HG03196 (cell line): Measurements from ENCODE around the gene VAPB.
A peak's percentile ranks its signal among the peaks of the same experiment; 100 is the strongest.

Source experiments
- ATAC-seq: cut with Tn5 transposase; IDR thresholded peaks from one replicate; pipeline ENCODE4 v1.9.1; 2021; ENCODE audit not compliant: unreplicated experiment

Gene VAPB

GRCh38 chr20:58433759-58434158 is 44.7 kb downstream of the VAPB start:
- ATAC-seq, result no peak

GRCh38 chr20:58434326-58434725 is 45.3 kb downstream of the VAPB start:
- no peak for ATAC-seq

- ATAC-seq, result no peak
These were observed 46.2 kb downstream of the VAPB start for GRCh38 chr20:58435237-58435636.

GRCh38 chr20:58436868-58437645 is 48.0 kb downstream of the VAPB start:
- peak; percentile 67 for ATAC-seq

- ATAC-seq, result no peak
These were observed 50.2 kb downstream of the VAPB start for GRCh38 chr20:58438970-58439808.

- no peak for ATAC-seq
These were observed 51.2 kb downstream of the VAPB start for GRCh38 chr20:58440021-58440767.

- ATAC-seq, result no peak
These were observed 52.7 kb downstream of the VAPB start for GRCh38 chr20:58441723-58442122.

- ATAC-seq, result no peak
These were observed 55.8 kb downstream of the VAPB start for GRCh38 chr20:58444746-58445255.

- ATAC-seq, result no peak
These were observed 57.4 kb downstream of the VAPB start for GRCh38 chr20:58446264-58446959.

GRCh38 chr20:58446960-58447265 is 57.9 kb downstream of the VAPB start:
- no peak for ATAC-seq

GRCh38 chr20:58447511-58448391 is 58.7 kb downstream of the VAPB start:
- no peak for ATAC-seq

- ATAC-seq, result no peak
These were observed 59.9 kb downstream of the VAPB start for GRCh38 chr20:58448958-58449357.

GRCh38 chr20:58449681-58450221 is 60.7 kb downstream of the VAPB start:
- ATAC-seq, result no peak

GRCh38 chr20:58450254-58450653 is 61.2 kb downstream of the VAPB start:
- ATAC-seq, result no peak

GRCh38 chr20:58452667-58453255 is 63.7 kb downstream of the VAPB start:
- no peak for ATAC-seq

- ATAC-seq, result no peak
These were observed 64.4 kb downstream of the VAPB start for GRCh38 chr20:58453391-58453790.

GRCh38 chr20:58454460-58454859 is 65.4 kb downstream of the VAPB start:
- ATAC-seq, result no peak

GRCh38 chr20:58457083-58457695 is 68.2 kb downstream of the VAPB start:
- no peak for ATAC-seq
